Measurements from ENCODE around the gene EXOC1.
"Not testable (repeated sequence)": the region's sequence is repeated elsewhere in the genome, so short reads cannot be mapped to it uniquely, and the experiment has no call there.

EXOC1 gene

GRCh38 chr4:55906323-55906722, 52.9 kb downstream of the EXOC1 start:
- DNase-seq (ENCODE audit: low read depth): no peak

- DNase-seq (ENCODE audit: low read depth): no peak
Observed at GRCh38 chr4:55906989-55907388, 53.5 kb downstream of the EXOC1 start.

GRCh38 chr4:55907469-55907868, 54.0 kb downstream of the EXOC1 start:
- DNase-seq (ENCODE audit: low read depth): no peak

- no peak for DNase-seq (ENCODE audit: low read depth)
Observed at GRCh38 chr4:55910140-55910539, 56.7 kb downstream of the EXOC1 start.

GRCh38 chr4:55912249-55912648, 58.8 kb downstream of the EXOC1 start:
- no peak for DNase-seq (ENCODE audit: low read depth)

- no peak for DNase-seq (ENCODE audit: low read depth)
Observed at GRCh38 chr4:55920571-55920970, 67.1 kb downstream of the EXOC1 start.

- no peak for DNase-seq (ENCODE audit: low read depth)
Observed at GRCh38 chr4:55921093-55921492, 67.6 kb downstream of the EXOC1 start.

GRCh38 chr4:55925241-55925640, 71.8 kb downstream of the EXOC1 start:
- no peak for DNase-seq (ENCODE audit: low read depth)

- DNase-seq (ENCODE audit: low read depth): no peak
Observed at GRCh38 chr4:55926610-55927009, 73.2 kb downstream of the EXOC1 start.

GRCh38 chr4:55927803-55928437, 74.5 kb downstream of the EXOC1 start:
- DNase-seq (ENCODE audit: low read depth): no peak

- DNase-seq (ENCODE audit: low read depth): no peak
Observed at GRCh38 chr4:55928846-55929245, 75.4 kb downstream of the EXOC1 start.

GRCh38 chr4:55931043-55931442, 77.6 kb downstream of the EXOC1 start:
- no peak for DNase-seq (ENCODE audit: low read depth)

- no peak for DNase-seq (ENCODE audit: low read depth)
Observed at GRCh38 chr4:55931833-55932232, 78.4 kb downstream of the EXOC1 start.

- DNase-seq (ENCODE audit: low read depth): no peak
Observed at GRCh38 chr4:55932511-55932910, 79.1 kb downstream of the EXOC1 start.

- DNase-seq (ENCODE audit: low read depth): no peak
Observed at GRCh38 chr4:55933611-55934010, 80.2 kb downstream of the EXOC1 start.

GRCh38 chr4:55935907-55936306, 82.5 kb downstream of the EXOC1 start:
- not testable (repeated sequence) for DNase-seq (ENCODE audit: low read depth)

GRCh38 chr4:55938481-55938880, 85.0 kb downstream of the EXOC1 start:
- DNase-seq (ENCODE audit: low read depth): no peak

GRCh38 chr4:55939421-55939820, 86.0 kb downstream of the EXOC1 start:
- DNase-seq (ENCODE audit: low read depth): no peak

- DNase-seq (ENCODE audit: low read depth): no peak
Observed at GRCh38 chr4:55941881-55942396, 88.5 kb downstream of the EXOC1 start.

GRCh38 chr4:55947254-55947882, 93.9 kb downstream of the EXOC1 start:
- no peak for DNase-seq (ENCODE audit: low read depth)

- no peak for DNase-seq (ENCODE audit: low read depth)
Observed at GRCh38 chr4:55947912-55948725, 94.7 kb downstream of the EXOC1 start.

GRCh38 chr4:55948726-55949481, 95.5 kb downstream of the EXOC1 start, which contains the start of gene CEP135:
Gene CEP135 (plus strand): TSS chr4:55948945. CDS start chr4:55952131, 3,186 bp downstream.
- peak; percentile 74 for DNase-seq (ENCODE audit: low read depth)

Measured in stimulated activated CD8-positive, alpha-beta memory T cell treated with anti-CD3 and anti-CD28 coated beads, Interleukin-15, amount 100 ng/mL, for 1 hour (primary cell).